ENCODE results near the gene FAAP20. TPM values are rescaled to one million over a fixed set of nuclear protein-coding genes. Genes with fewer than 3 reads are reported as not detected.

The FAAP20 gene
- total and polyA plus RNA-seq, 10 of the 15 experiments (the other 5 are each of a cell fraction or from before 2014, with no cell fraction given): 0.79 to 91.8 (median 20.9) TPM

GRCh38 chr1:2215909-2216766, 21.6 kb upstream of the FAAP20 start:
- POLR2A ChIA-PET: no interaction called here
- WGBS (ENCODE audit: insufficient coverage, insufficient replicate concordance, low lambda C conversion rate, missing lambda C conversion rate): 51% methylated on average over 25 of the region's 25 CpGs

More at GRCh38 chr1:2215909-2216766, 21.6 kb upstream of the FAAP20 start:
- Histone ChIP-seq H4K20me1 (ENCODE audit: control insufficient read depth, insufficient read depth) (no peaks in the 10 kb centered on the region), H3K9ac (ENCODE audit: control insufficient read depth, insufficient read depth, low read length) (no peak overlapping the region), H3K36me3 (ENCODE audit: control insufficient read depth in 2 of 2, insufficient read depth in 2 of 2, low read length in 1 of 2) (no peaks in the 10 kb centered on the region), H3K9me3 (replicated peaks; ENCODE audit: control insufficient read depth, insufficient read depth, low read length) (no peaks in the 10 kb centered on the region), H3K79me2 (ENCODE audit: control insufficient read depth, insufficient read depth, low read length) (no peaks in the 10 kb centered on the region), H3K27ac (ENCODE audit: control insufficient read depth, insufficient read depth) (no peak overlapping the region), H3K4me2 (ENCODE audit: control insufficient read depth, insufficient read depth) (no peak overlapping the region), H3K4me1 (ENCODE audit: control insufficient read depth, insufficient read depth, low read length) (no peaks in the 10 kb centered on the region), H3K4me3 (no peak overlapping the region), H3K27me3 (replicated peaks in 1 of 2; ENCODE audit: control insufficient read depth in 2 of 2, insufficient read depth in 2 of 2, low read length in 1 of 2) (no peaks in the 10 kb centered on the region), H2AFZ (ENCODE audit: control insufficient read depth, low read depth, low read length) (no peak overlapping the region)
- no TSS peak for BruUV-seq (replicated peaks)
- ATAC-seq (no peak), FAIRE-seq (no peak), DNase-seq (ENCODE audit: low read depth, low spot score) (no peak)
- RAD21 ChIA-PET (ENCODE audit: unreplicated experiment): no interaction called here
- in situ Hi-C loops (cut with MboI) (no loop called here), intact Hi-C loops (cut with micrococcal nuclease; ENCODE audit: unreplicated experiment) (no loop called here)
- TF ChIP-seq RAD21 (IDR thresholded peaks at IDR 0.05; ENCODE audit: insufficient read depth, low read depth, low read length) (no peak), POU2F2 (IDR thresholded peaks at IDR 0.05; ENCODE audit: borderline replicate concordance, low read depth, low read length) (no peak), TCF7 (IDR thresholded peaks at IDR 0.05; ENCODE audit: borderline replicate concordance) (no peak), E4F1 (IDR thresholded peaks at IDR 0.05; ENCODE audit: borderline replicate concordance, partially characterized antibody) (no peak)
- SMC1A ChIA-PET (ENCODE audit: uncharacterized antibody, unreplicated experiment): interaction anchor here (0.6 kb wide), 1 partner anchor 13 kb away, joined by 3 read pairs; no protein-coding TSS in a partner anchor
- CTCF ChIA-PET: no interaction called here

Data from GM12878 (cell line).